Mesendoderm (in vitro differentiated cells): Measurements from ENCODE around the gene PSMB7.

Experiments
- DNase-seq: peaks from one replicate; pipeline ENCODE4 v3.0.0; 2013
- H2AK5ac ChIP-seq: 2 replicates; pipeline ENCODE4 v1.6.1; 2013; ENCODE audit warnings: low read length, inconsistent platforms
- H2BK120ac ChIP-seq: 2 replicates; pipeline ENCODE4 v1.6.1; 2013; ENCODE audit warnings: low read depth, mild to moderate bottlenecking, low read length, moderate library complexity, mixed read lengths
- H2BK15ac ChIP-seq: replicated peaks from 2 replicates; pipeline ENCODE4 v1.6.1; 2013; ENCODE audit warnings: low read depth, mild to moderate bottlenecking, moderate library complexity
- H2BK5ac ChIP-seq: 2 replicates; pipeline ENCODE4 v1.6.1; 2013; ENCODE audit warnings: low read length, inconsistent platforms
- H3K18ac ChIP-seq: 2 replicates; pipeline ENCODE4 v1.6.1; 2013; ENCODE audit warnings: mild to moderate bottlenecking, low read length, mixed read lengths
- H3K23ac ChIP-seq: one replicate; pipeline ENCODE4 v1.6.1; 2013; ENCODE audit warnings: low read length
- H3K27ac ChIP-seq: 2 replicates; pipeline ENCODE4 v1.5.1; 2013; ENCODE audit warnings: low read depth, mild to moderate bottlenecking, inconsistent platforms, low read length, moderate library complexity
- H3K27me3 ChIP-seq: 2 replicates; pipeline ENCODE4 v1.6.1; 2013; ENCODE audit warnings: low read length, control low read depth, mild to moderate bottlenecking, inconsistent platforms; ENCODE audit not compliant: insufficient read depth, poor library complexity
- H3K36me3 ChIP-seq: 2 replicates; pipeline ENCODE4 v1.6.1; 2013; ENCODE audit warnings: low read length, inconsistent platforms; ENCODE audit not compliant: control insufficient read depth, insufficient read depth
- H3K4ac ChIP-seq: one replicate; pipeline ENCODE4 v1.6.1; 2013; ENCODE audit warnings: low read depth, mild to moderate bottlenecking, low read length, moderate library complexity
- H3K4me1 ChIP-seq: 2 replicates; pipeline ENCODE4 v1.6.1; 2013; ENCODE audit warnings: low read depth, low read length, inconsistent platforms; ENCODE audit not compliant: control insufficient read depth
- H3K4me2 ChIP-seq: 2 replicates; pipeline ENCODE4 v1.6.1; 2013; ENCODE audit warnings: low read length
- H3K4me3 ChIP-seq: 2 replicates; pipeline ENCODE4 v1.5.1; 2013; ENCODE audit warnings: mild to moderate bottlenecking, low read length
- H3K56ac ChIP-seq: one replicate; pipeline ENCODE4 v1.6.1; 2013; ENCODE audit warnings: low read length
- H3K79me1 ChIP-seq: 2 replicates; pipeline ENCODE4 v1.6.1; 2013; ENCODE audit warnings: low read length, inconsistent platforms
- H3K79me2 ChIP-seq: 2 replicates; pipeline ENCODE4 v1.6.1; 2013; ENCODE audit warnings: mild to moderate bottlenecking, low read length; ENCODE audit not compliant: control insufficient read depth, insufficient read depth
- H3K9ac ChIP-seq: 2 replicates; pipeline ENCODE4 v1.6.1; 2013; ENCODE audit warnings: low read length, inconsistent platforms
- H4K5ac ChIP-seq: one replicate; pipeline ENCODE4 v1.6.1; 2013; ENCODE audit warnings: low read length
- H4K8ac ChIP-seq: one replicate; pipeline ENCODE4 v1.6.1; 2013; ENCODE audit warnings: low read depth, mild to moderate bottlenecking, control low read depth, low read length, moderate library complexity
- WGBS: extraction: QIAGEN DNeasy Blood & Tissue Kit; methylation state at CpG from one replicate; pipeline ENCODE4 v1.1.7; 2013; ENCODE audit warnings: low lambda C conversion rate, missing lambda C conversion rate; ENCODE audit not compliant: insufficient coverage; ENCODE audit errors: extremely low coverage; 5-methylcytosine and 5-hydroxymethylcytosine counted together

PSMB7 gene

GRCh38 chr9:124355941-124356744 is 59.1 kb downstream of the PSMB7 start:
- no peak overlapping the region for H4K5ac ChIP-seq
- H3K4ac ChIP-seq = no peak overlapping the region
- DNase-seq = no peak
- H3K23ac ChIP-seq = no peak overlapping the region
- peaks cover 34% of the 10 kb centered on the region for H3K79me1 ChIP-seq
- H3K56ac ChIP-seq = no peak overlapping the region
- H4K8ac ChIP-seq = no peak overlapping the region
- H3K4me3 ChIP-seq = no peak overlapping the region
- H3K9ac ChIP-seq = no peak overlapping the region
- H3K36me3 ChIP-seq = peaks cover 6% of the 10 kb centered on the region
- no peak overlapping the region for H2AK5ac ChIP-seq
- no peak overlapping the region for H2BK120ac ChIP-seq
- no CpG with 5 or more reads among the region's 15 CpGs for WGBS
- no peaks in the 10 kb centered on the region for H3K27me3 ChIP-seq
- no peak overlapping the region for H3K27ac ChIP-seq
- no peaks in the 10 kb centered on the region for H3K4me1 ChIP-seq
- H2BK5ac ChIP-seq = no peak overlapping the region
- no peak overlapping the region for H3K18ac ChIP-seq
- no peak overlapping the region for H2BK15ac ChIP-seq
- H3K79me2 ChIP-seq = peaks cover 28% of the 10 kb centered on the region
- no peak overlapping the region for H3K4me2 ChIP-seq

DNA sequence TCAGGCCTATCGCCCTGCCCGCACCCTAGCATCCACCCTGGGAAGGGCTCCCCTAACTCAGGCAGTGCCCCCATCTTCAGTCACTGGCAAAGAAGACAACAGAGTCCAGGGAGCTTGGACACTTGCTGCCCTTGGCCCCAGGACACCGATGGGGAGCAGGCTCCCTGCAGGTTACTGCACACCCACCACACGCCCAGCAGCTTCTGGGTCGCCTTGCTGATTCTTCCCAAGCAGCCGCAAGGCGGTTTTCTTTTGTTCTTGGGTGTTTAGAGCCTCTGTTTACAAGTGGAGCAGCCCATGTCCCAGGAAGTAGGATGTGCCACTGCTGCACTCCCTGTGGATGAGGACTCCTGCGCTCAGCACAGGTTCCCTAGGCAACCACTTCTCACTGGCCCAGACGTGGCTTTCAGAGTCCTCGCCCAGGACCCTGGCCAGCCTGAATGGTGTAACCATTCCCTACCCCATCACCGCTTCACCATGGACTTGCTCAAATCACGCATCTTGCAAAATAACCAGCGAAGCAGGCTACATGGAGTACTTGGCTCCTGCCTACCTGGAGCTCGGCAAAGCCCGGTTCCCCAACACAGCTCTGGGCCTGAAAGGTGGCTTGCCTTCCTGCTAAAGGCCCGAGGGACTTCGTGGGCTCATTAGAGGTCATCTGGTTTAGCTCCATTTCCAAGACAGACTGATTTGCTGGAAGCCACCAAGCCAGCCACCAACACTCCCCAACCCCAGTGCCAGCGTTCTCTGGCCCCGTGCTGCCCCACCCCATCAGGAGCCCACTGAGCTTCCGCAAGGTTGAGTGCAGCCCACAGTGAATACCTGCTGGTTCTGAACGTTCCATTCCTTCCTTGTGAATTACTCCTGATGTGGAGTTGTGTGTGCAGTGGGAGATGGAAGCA is 60.0 kb downstream of the PSMB7 start:
- Histone ChIP-seq H3K4me3 (no peak overlapping the region), H3K9ac (no peak overlapping the region)

DNA sequence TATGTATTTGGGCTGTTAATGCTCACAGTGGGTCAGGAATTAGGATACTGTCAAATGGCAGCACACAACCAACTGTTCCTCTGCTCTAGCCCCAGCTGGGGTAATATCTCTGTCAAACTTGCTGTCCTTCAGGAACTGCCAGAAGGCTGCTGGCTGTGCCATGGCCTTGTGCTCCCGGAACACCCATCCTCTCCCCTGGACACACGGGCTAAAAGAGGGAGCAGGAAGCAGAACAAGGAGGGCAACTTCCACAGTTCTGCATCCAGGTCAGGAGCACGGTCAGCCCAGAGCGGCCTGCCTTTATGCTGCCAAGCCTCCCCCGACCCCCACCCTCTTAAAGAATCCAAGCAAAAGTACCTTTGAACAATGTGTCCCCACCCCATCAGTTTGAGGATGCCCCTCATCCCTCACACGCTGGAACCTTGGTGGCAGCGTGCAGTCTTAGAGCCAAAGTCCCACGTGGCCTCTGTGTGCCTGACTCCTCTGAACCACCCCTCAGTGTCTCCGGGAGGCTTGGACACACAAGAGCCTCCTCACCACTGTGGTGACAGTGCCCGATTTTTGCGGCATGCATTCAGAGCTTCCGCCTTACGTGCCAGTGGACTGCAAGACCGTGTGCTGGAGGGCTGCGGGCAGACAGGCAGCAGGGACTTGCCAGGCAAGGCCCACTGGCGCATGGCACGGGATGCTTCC is 60.8 kb downstream of the PSMB7 start:
- no peaks in the 10 kb centered on the region for H3K27me3 ChIP-seq
- H3K18ac ChIP-seq = no peak overlapping the region
- no peak overlapping the region for H2BK120ac ChIP-seq
- no peak overlapping the region for H3K23ac ChIP-seq
- H2AK5ac ChIP-seq = no peak overlapping the region
- H2BK5ac ChIP-seq = no peak overlapping the region
- H3K56ac ChIP-seq = no peak overlapping the region
- no peak overlapping the region for H4K5ac ChIP-seq
- H3K79me1 ChIP-seq = peaks cover 24% of the 10 kb centered on the region
- H3K4me1 ChIP-seq = no peaks in the 10 kb centered on the region
- H3K27ac ChIP-seq = no peak overlapping the region
- DNase-seq = no peak
- no peak overlapping the region for H3K4me2 ChIP-seq
- H3K4me3 ChIP-seq = no peak overlapping the region
- no peak overlapping the region for H3K4ac ChIP-seq
- H3K9ac ChIP-seq = no peak overlapping the region
- no peak overlapping the region for H4K8ac ChIP-seq
- peaks cover 20% of the 10 kb centered on the region for H3K79me2 ChIP-seq
- no CpG with 5 or more reads among the region's 17 CpGs for WGBS
- H2BK15ac ChIP-seq = no peak overlapping the region
- H3K36me3 ChIP-seq = peaks cover 13% of the 10 kb centered on the region

More for the DNA sequence above, 60.0 kb downstream of the PSMB7 start:
- no peak for DNase-seq
- Histone ChIP-seq H3K79me2 (peaks cover 24% of the 10 kb centered on the region), H2BK15ac (no peak overlapping the region), H3K36me3 (peaks cover 13% of the 10 kb centered on the region), H3K18ac (no peak overlapping the region), H2BK120ac (no peak overlapping the region), H2BK5ac (no peak overlapping the region), H3K4ac (no peak overlapping the region), H3K4me2 (no peak overlapping the region), H3K27me3 (no peaks in the 10 kb centered on the region), H4K8ac (no peak overlapping the region), H2AK5ac (no peak overlapping the region), H3K23ac (no peak overlapping the region), H3K79me1 (peaks cover 30% of the 10 kb centered on the region), H3K27ac (no peak overlapping the region), H3K4me1 (no peaks in the 10 kb centered on the region), H4K5ac (no peak overlapping the region), H3K56ac (no peak overlapping the region)
- WGBS = no CpG with 5 or more reads among the region's 21 CpGs

DNA sequence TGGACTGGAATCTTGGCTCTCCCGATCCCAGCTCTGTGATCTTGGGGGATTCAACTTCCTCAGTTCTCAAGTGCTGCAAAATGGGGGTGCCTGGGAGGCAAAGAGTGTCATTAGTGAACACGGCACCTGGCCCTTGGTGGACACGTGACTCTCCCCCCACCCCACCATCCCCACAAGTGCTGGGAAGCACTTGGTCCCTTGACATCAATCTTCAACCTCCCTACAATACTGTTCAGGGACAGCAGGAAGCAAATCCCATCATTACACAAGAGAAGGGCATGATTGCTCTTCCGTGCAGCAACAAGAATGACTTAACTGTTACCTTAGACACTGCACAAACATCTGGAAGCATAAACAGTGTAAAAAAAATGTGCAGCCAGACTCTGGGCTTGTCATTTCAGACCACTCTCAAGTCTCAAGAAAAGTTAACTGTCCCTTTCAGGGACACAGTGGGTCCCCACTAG is 61.4 kb downstream of the PSMB7 start:
- Histone ChIP-seq H3K4me2 (no peak overlapping the region), H3K18ac (no peak overlapping the region), H4K8ac (no peak overlapping the region), H4K5ac (no peak overlapping the region), H2BK15ac (no peak overlapping the region), H2BK5ac (no peak overlapping the region), H3K4ac (no peak overlapping the region), H3K56ac (no peak overlapping the region), H3K23ac (no peak overlapping the region), H3K79me1 (peaks cover 23% of the 10 kb centered on the region), H3K27me3 (no peaks in the 10 kb centered on the region), H3K79me2 (peaks cover 18% of the 10 kb centered on the region), H3K4me1 (no peaks in the 10 kb centered on the region), H2BK120ac (no peak overlapping the region), H3K4me3 (no peak overlapping the region), H3K9ac (no peak overlapping the region), H3K27ac (no peak overlapping the region), H2AK5ac (no peak overlapping the region), H3K36me3 (peaks cover 13% of the 10 kb centered on the region)
- WGBS = no CpG with 5 or more reads among the region's 4 CpGs
- no peak for DNase-seq

DNA sequence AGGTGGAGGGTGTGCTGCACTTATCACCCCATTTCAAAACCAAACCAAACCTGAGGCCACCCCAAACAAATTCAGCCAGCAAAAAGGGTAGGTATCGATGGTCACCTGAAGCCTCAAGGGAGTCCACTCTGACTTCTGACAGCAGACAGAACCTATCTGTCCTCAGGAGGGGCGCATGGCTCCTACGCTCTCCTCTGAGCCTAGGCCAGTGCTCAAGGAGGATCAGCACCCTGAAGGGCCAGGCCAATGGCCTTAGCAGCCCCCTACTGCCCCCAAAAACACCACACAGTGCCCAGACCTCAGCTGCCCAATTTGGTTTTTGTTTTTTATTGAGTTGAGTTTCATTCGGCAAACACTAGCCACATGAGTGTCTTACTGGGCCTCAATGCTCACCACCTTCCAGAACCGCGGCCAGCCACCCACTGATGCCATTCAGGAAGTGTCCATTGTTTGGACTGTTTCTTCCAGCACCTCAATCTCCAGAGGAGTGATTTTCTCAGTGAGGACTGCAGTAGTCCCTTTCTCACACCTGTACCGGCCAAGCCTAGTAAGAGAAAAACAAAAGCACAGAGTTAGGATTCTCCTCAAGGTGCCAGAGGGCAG is 62.0 kb downstream of the PSMB7 start:
- no peak for DNase-seq
- Histone ChIP-seq H2AK5ac (no peak overlapping the region), H3K56ac (no peak overlapping the region), H3K4me3 (no peak overlapping the region), H3K36me3 (peaks cover 13% of the 10 kb centered on the region), H3K27ac (no peak overlapping the region), H3K18ac (no peak overlapping the region), H3K23ac (no peak overlapping the region), H2BK5ac (no peak overlapping the region), H3K4me1 (no peaks in the 10 kb centered on the region), H4K8ac (no peak overlapping the region), H4K5ac (no peak overlapping the region), H2BK120ac (no peak overlapping the region), H3K4me2 (no peak overlapping the region), H3K4ac (no peak overlapping the region), H3K79me1 (peaks cover 19% of the 10 kb centered on the region), H2BK15ac (no peak overlapping the region), H3K9ac (no peak overlapping the region), H3K27me3 (no peaks in the 10 kb centered on the region), H3K79me2 (peaks cover 16% of the 10 kb centered on the region)
- WGBS = no CpG with 5 or more reads among the region's 7 CpGs
